ENCODE data around the gene SCNN1B.
"Not testable (repeated sequence)": the region's sequence is repeated elsewhere in the genome, so short reads cannot be mapped to it uniquely, and the experiment has no call there.

The SCNN1B gene

GRCh38 chr16:23377071-23377931 is 75.2 kb downstream of the SCNN1B start:
- DNase-seq = no peak
- Mint-ChIP-seq H3K4me1 (no peaks in the 10 kb centered on the region), H3K4me3 (no peak overlapping the region), H3K27ac (no peak overlapping the region), H3K9me3 (no peaks in the 10 kb centered on the region), H3K36me3 (ENCODE audit: low read depth) (no peaks in the 10 kb centered on the region), H3K27me3 (ENCODE audit: low read depth, poor library complexity) (peaks cover 10% of the 10 kb centered on the region)
- TF ChIP-seq CTCF (IDR thresholded peaks at IDR 0.05) = no peak

- Mint-ChIP-seq H3K4me1 (no peaks in the 10 kb centered on the region), H3K27ac (no peak overlapping the region), H3K27me3 (ENCODE audit: low read depth, poor library complexity) (peaks cover 10% of the 10 kb centered on the region), H3K4me3 (no peak overlapping the region), H3K9me3 (no peaks in the 10 kb centered on the region), H3K36me3 (ENCODE audit: low read depth) (no peaks in the 10 kb centered on the region)
- no peak for DNase-seq
- no peak for TF ChIP-seq CTCF (IDR thresholded peaks at IDR 0.05)
These were observed 76.2 kb downstream of the SCNN1B start for GRCh38 chr16:23378256-23378655.

- H3K27me3 Mint-ChIP-seq (ENCODE audit: low read depth, poor library complexity) = peaks cover 10% of the 10 kb centered on the region
- H3K4me3 Mint-ChIP-seq = no peak overlapping the region
- H3K36me3 Mint-ChIP-seq (ENCODE audit: low read depth) = no peaks in the 10 kb centered on the region
- H3K9me3 Mint-ChIP-seq = no peaks in the 10 kb centered on the region
- no peaks in the 10 kb centered on the region for H3K4me1 Mint-ChIP-seq
- no peak for TF ChIP-seq CTCF (IDR thresholded peaks at IDR 0.05)
- DNase-seq = no peak
- no peak overlapping the region for H3K27ac Mint-ChIP-seq
These were observed 76.8 kb downstream of the SCNN1B start for GRCh38 chr16:23378921-23379320.

GRCh38 chr16:23379707-23380106 is 77.6 kb downstream of the SCNN1B start:
- H3K4me1 Mint-ChIP-seq = no peaks in the 10 kb centered on the region
- peaks cover 7% of the 10 kb centered on the region for H3K27me3 Mint-ChIP-seq (ENCODE audit: low read depth, poor library complexity)
- no peaks in the 10 kb centered on the region for H3K9me3 Mint-ChIP-seq
- H3K27ac Mint-ChIP-seq = no peak overlapping the region
- H3K36me3 Mint-ChIP-seq (ENCODE audit: low read depth) = no peaks in the 10 kb centered on the region
- TF ChIP-seq CTCF (IDR thresholded peaks at IDR 0.05) = no peak
- no peak for DNase-seq
- H3K4me3 Mint-ChIP-seq = no peak overlapping the region

- H3K4me1 Mint-ChIP-seq = no peaks in the 10 kb centered on the region
- no peak overlapping the region for H3K4me3 Mint-ChIP-seq
- no peak for DNase-seq
- no peaks in the 10 kb centered on the region for H3K36me3 Mint-ChIP-seq (ENCODE audit: low read depth)
- no peak for TF ChIP-seq CTCF (IDR thresholded peaks at IDR 0.05)
- H3K9me3 Mint-ChIP-seq = no peaks in the 10 kb centered on the region
- H3K27me3 Mint-ChIP-seq (ENCODE audit: low read depth, poor library complexity) = peaks cover 6% of the 10 kb centered on the region
- H3K27ac Mint-ChIP-seq = no peak overlapping the region
These were observed 78.4 kb downstream of the SCNN1B start for GRCh38 chr16:23380501-23380951.

- not testable (repeated sequence) for H3K9me3 Mint-ChIP-seq; H3K27ac Mint-ChIP-seq; H3K27me3 Mint-ChIP-seq (ENCODE audit: low read depth, poor library complexity); H3K4me3 Mint-ChIP-seq; H3K36me3 Mint-ChIP-seq (ENCODE audit: low read depth); DNase-seq; H3K4me1 Mint-ChIP-seq
These were observed 79.6 kb downstream of the SCNN1B start for GRCh38 chr16:23381702-23382101.
